Measurements from ENCODE around the gene SLC9A8. TPM values are rescaled to one million over a fixed set of nuclear protein-coding genes. Genes with fewer than 3 reads are reported as not detected.
"Not testable (repeated sequence)": the region's sequence is repeated elsewhere in the genome, so short reads cannot be mapped to it uniquely, and the experiment has no call there.

The SLC9A8 gene
- polyA plus RNA-seq, 1 donor from 2014 or later, result 6.7 TPM

DNA sequence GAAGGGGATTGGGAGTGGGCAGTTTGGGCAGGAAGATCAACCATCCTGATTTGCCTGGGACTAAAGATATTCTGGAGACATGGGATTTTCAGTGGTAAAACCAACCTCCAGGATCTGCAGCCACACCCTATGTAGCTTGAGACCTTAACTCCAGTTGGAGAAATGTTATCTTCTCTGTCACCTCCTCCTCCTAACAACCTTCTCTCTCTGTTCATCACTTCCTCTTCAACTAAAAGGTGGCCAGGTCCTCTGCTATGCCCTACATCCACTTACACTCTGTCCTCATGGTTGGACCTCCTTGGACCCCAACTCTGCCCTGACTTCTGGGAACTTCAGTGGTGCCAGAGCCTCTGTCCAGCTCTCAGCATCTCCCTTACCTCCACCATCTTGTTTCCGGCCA lies 42.0 kb upstream of the SLC9A8 start:
- no peak overlapping the region for H3K4me2 ChIP-seq (ENCODE audit: low read length)
- no peaks in the 10 kb centered on the region for H4K20me1 ChIP-seq (ENCODE audit: insufficient read depth)
- TF ChIP-seq SMC3 (conservative IDR thresholded peaks at IDR 0.05; ENCODE audit: poor library complexity) (no peak), RAD21 (conservative IDR thresholded peaks at IDR 0.05) (no peak), TAF1 (IDR thresholded peaks at IDR 0.05; ENCODE audit: low read depth) (no peak), EZH2 (IDR thresholded peaks at IDR 0.05; ENCODE audit: borderline replicate concordance, insufficient read depth, low read length, poor library complexity, severe bottlenecking) (no peak), POLR2AphosphoS5 (IDR thresholded peaks at IDR 0.05) (no peak), EP300 (conservative IDR thresholded peaks at IDR 0.05; ENCODE audit: poor library complexity, severe bottlenecking) (no peak), MXI1 (conservative IDR thresholded peaks at IDR 0.05; ENCODE audit: poor library complexity, severe bottlenecking) (no peak)
- TF ChIP-seq, protein P1, sequence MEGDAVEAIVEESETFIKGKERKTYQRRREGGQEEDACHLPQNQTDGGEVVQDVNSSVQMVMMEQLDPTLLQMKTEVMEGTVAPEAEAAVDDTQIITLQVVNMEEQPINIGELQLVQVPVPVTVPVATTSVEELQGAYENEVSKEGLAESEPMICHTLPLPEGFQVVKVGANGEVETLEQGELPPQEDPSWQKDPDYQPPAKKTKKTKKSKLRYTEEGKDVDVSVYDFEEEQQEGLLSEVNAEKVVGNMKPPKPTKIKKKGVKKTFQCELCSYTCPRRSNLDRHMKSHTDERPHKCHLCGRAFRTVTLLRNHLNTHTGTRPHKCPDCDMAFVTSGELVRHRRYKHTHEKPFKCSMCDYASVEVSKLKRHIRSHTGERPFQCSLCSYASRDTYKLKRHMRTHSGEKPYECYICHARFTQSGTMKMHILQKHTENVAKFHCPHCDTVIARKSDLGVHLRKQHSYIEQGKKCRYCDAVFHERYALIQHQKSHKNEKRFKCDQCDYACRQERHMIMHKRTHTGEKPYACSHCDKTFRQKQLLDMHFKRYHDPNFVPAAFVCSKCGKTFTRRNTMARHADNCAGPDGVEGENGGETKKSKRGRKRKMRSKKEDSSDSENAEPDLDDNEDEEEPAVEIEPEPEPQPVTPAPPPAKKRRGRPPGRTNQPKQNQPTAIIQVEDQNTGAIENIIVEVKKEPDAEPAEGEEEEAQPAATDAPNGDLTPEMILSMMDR (IDR thresholded peaks at IDR 0.05; ENCODE audit: poor library complexity, severe bottlenecking), result no peak
- TF ChIP-seq, protein P2, sequence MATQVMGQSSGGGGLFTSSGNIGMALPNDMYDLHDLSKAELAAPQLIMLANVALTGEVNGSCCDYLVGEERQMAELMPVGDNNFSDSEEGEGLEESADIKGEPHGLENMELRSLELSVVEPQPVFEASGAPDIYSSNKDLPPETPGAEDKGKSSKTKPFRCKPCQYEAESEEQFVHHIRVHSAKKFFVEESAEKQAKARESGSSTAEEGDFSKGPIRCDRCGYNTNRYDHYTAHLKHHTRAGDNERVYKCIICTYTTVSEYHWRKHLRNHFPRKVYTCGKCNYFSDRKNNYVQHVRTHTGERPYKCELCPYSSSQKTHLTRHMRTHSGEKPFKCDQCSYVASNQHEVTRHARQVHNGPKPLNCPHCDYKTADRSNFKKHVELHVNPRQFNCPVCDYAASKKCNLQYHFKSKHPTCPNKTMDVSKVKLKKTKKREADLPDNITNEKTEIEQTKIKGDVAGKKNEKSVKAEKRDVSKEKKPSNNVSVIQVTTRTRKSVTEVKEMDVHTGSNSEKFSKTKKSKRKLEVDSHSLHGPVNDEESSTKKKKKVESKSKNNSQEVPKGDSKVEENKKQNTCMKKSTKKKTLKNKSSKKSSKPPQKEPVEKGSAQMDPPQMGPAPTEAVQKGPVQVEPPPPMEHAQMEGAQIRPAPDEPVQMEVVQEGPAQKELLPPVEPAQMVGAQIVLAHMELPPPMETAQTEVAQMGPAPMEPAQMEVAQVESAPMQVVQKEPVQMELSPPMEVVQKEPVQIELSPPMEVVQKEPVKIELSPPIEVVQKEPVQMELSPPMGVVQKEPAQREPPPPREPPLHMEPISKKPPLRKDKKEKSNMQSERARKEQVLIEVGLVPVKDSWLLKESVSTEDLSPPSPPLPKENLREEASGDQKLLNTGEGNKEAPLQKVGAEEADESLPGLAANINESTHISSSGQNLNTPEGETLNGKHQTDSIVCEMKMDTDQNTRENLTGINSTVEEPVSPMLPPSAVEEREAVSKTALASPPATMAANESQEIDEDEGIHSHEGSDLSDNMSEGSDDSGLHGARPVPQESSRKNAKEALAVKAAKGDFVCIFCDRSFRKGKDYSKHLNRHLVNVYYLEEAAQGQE (IDR thresholded peaks at IDR 0.05; ENCODE audit: borderline replicate concordance), result no peak
- H3F3A ChIP-seq (ENCODE audit: insufficient read depth, low read length, poor library complexity, severe bottlenecking), result no peaks in the 10 kb centered on the region
- H3K27me3 ChIP-seq (ENCODE audit: insufficient read depth, low read depth, low read length), result no peaks in the 10 kb centered on the region
- H3K79me2 ChIP-seq (replicated peaks; ENCODE audit: insufficient read depth, low read length), result no peaks in the 10 kb centered on the region
- H3K4me3 ChIP-seq (ENCODE audit: low read length), result no peak overlapping the region
- H3K9ac ChIP-seq (ENCODE audit: low read length), result no peak overlapping the region
- H2AFZ ChIP-seq (ENCODE audit: low read depth, low read length), result no peak overlapping the region
- no peak overlapping the region for H3K27ac ChIP-seq (ENCODE audit: low read length)
- no peaks in the 10 kb centered on the region for H3K36me3 ChIP-seq (ENCODE audit: insufficient read depth, low read length)
- H3K9me3 ChIP-seq (ENCODE audit: low read length), result no peaks in the 10 kb centered on the region
- H3K9me2 ChIP-seq (ENCODE audit: insufficient read depth, low read length), result no peaks in the 10 kb centered on the region

DNA sequence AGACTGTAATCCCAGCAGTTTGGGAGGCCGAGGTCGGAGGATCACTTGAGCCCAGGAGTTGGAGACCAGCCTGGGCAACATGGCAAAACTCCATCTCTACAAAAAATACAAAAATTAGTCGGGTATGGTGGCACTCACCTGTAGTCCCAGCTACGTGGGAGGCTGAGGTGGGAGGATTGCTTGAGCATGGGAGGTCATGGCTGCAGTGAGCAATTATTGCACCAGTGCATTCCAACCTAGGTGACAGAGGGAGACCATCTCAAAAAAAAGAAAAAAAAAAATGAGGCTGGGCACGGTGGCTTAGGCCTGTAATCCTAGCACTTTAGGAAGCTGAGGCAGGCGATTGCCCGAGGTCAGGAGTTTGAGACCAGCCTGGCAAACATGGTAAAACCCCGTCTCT lies 38.4 kb upstream of the SLC9A8 start:
- not testable (repeated sequence) for H3K4me2 ChIP-seq (ENCODE audit: low read length); H3K9me2 ChIP-seq (ENCODE audit: insufficient read depth, low read length); H4K20me1 ChIP-seq (ENCODE audit: insufficient read depth); H3K27ac ChIP-seq (ENCODE audit: low read length); H3K4me3 ChIP-seq (ENCODE audit: low read length); H3K27me3 ChIP-seq (ENCODE audit: insufficient read depth, low read depth, low read length); H3F3A ChIP-seq (ENCODE audit: insufficient read depth, low read length, poor library complexity, severe bottlenecking); H2AFZ ChIP-seq (ENCODE audit: low read depth, low read length); H3K9me3 ChIP-seq (ENCODE audit: low read length); H3K79me2 ChIP-seq (replicated peaks; ENCODE audit: insufficient read depth, low read length); H3K9ac ChIP-seq (ENCODE audit: low read length); H3K36me3 ChIP-seq (ENCODE audit: insufficient read depth, low read length)

DNA sequence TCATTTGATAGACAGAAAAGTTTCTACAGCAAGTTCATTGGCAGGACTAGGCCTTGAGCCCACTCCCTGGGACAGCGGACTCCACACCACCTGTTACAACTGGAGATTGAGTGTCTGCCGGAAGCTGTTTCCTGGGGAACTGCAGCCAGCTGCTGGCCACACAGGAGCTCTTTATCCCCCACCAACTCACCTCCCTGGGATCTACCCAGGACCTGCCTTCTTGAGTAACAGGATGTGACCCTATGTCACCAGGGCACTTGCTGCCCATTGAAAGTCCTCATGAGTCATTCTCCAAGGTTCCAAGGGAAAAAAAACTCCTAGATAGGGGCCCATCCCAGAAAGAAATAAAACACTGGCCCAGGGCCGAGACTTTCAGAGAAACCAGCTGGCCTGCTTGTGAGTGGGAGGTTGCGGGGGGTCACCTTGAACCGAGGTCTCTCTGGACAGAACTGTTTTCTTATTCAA lies 37.4 kb upstream of the SLC9A8 start:
- TF ChIP-seq POLR2AphosphoS5 (IDR thresholded peaks at IDR 0.05), result no peak
- no peak overlapping the region for H3K27ac ChIP-seq (ENCODE audit: low read length)
- no peaks in the 10 kb centered on the region for H3K27me3 ChIP-seq (ENCODE audit: insufficient read depth, low read depth, low read length)
- no peaks in the 10 kb centered on the region for H3K9me2 ChIP-seq (ENCODE audit: insufficient read depth, low read length)
- no peaks in the 10 kb centered on the region for H3K36me3 ChIP-seq (ENCODE audit: insufficient read depth, low read length)
- no peak overlapping the region for H3K4me2 ChIP-seq (ENCODE audit: low read length)
- no peaks in the 10 kb centered on the region for H3K79me2 ChIP-seq (replicated peaks; ENCODE audit: insufficient read depth, low read length)
- no peaks in the 10 kb centered on the region for H3K9me3 ChIP-seq (ENCODE audit: low read length)
- H2AFZ ChIP-seq (ENCODE audit: low read depth, low read length), result no peak overlapping the region
- H3F3A ChIP-seq (ENCODE audit: insufficient read depth, low read length, poor library complexity, severe bottlenecking), result no peaks in the 10 kb centered on the region
- H4K20me1 ChIP-seq (ENCODE audit: insufficient read depth), result no peaks in the 10 kb centered on the region
- H3K4me3 ChIP-seq (ENCODE audit: low read length), result no peak overlapping the region
- no peak overlapping the region for H3K9ac ChIP-seq (ENCODE audit: low read length)

Measured in neural cell (in vitro differentiated cells).